ENCODE measurements around the gene COL4A2.

COL4A2 gene

DNA sequence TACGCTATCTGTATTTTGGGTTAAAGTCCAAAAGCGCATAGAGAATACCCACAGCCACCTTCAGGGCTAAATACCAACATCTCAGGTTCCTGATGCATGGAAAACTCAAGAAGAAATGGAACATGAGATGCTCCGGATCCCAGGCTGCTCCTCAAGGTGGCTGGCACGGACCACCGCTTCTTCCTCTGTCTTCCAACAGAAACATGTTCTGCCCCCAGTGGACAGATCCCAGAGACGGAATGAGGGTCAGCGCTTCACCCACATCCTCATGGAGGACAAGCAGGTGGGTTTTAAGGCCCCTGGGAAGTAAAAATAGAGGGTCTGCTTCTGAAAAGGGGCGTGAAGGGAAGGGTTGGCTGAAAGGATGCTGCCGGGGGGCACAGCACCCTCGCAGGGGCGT lies 17.4 kb upstream of the COL4A2 start:
- Histone ChIP-seq H3K27ac (ENCODE audit: extremely low read depth, low read depth, low read length) (no peak overlapping the region), H3K9me3 (ENCODE audit: control insufficient read depth, insufficient read depth, low read depth, low read length) (no peaks in the 10 kb centered on the region), H3K4me1 (ENCODE audit: control insufficient read depth, insufficient read depth, low read length) (no peaks in the 10 kb centered on the region), H3K36me3 (ENCODE audit: control insufficient read depth in 2 of 2, insufficient read depth in 1 of 2, low read length in 2 of 2) (no peaks in the 10 kb centered on the region), H3K4me3 (ENCODE audit: low read depth, low read length) (no peak overlapping the region)
- ChIA-PET CTCF (no interaction called here), POLR2A (no interaction called here)
- no peak for TF ChIP-seq ZNF423 (tag by site-specific recombination; IDR thresholded peaks at IDR 0.05)
- TF ChIP-seq, protein P1, sequence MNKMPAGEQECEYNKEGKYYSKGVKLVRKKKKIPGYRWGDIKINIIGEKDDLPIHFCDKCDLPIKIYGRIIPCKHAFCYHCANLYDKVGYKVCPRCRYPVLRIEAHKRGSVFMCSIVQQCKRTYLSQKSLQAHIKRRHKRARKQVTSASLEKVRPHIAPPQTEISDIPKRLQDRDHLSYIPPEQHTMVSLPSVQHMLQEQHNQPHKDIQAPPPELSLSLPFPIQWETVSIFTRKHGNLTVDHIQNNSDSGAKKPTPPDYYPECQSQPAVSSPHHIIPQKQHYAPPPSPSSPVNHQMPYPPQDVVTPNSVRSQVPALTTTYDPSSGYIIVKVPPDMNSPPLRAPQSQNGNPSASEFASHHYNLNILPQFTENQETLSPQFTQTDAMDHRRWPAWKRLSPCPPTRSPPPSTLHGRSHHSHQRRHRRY (tag by site-specific recombination; IDR thresholded peaks at IDR 0.05), result no peak

DNA sequence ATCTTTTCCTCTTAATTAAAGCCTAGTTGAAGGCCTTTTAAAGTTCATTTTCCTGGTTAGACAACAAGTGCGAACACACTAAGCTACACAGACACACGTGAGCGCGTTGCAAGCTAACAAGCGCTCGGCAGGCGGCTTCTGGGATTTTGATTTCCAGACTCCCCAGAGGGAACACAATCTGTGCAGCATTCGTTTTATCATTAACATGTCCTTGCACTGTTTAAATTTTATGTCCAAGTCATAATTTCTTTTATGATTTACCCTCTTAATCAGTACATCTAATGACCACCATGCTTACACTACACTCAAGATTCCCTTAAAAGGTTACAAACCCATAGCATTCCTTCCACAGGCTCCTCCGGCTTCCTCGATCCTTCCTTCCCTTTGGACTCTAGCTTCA lies 16.9 kb upstream of the COL4A2 start:
- CTCF ChIA-PET, result no interaction called here
- no peaks in the 10 kb centered on the region for H3K36me3 ChIP-seq (ENCODE audit: control insufficient read depth in 2 of 2, insufficient read depth in 1 of 2, low read length in 2 of 2)
- no peak overlapping the region for H3K27ac ChIP-seq (ENCODE audit: extremely low read depth, low read depth, low read length)
- POLR2A ChIA-PET, result no interaction called here
- H3K4me1 ChIP-seq (ENCODE audit: control insufficient read depth, insufficient read depth, low read length), result no peaks in the 10 kb centered on the region
- H3K9me3 ChIP-seq (ENCODE audit: control insufficient read depth, insufficient read depth, low read depth, low read length), result no peaks in the 10 kb centered on the region
- no peak overlapping the region for H3K4me3 ChIP-seq (ENCODE audit: low read depth, low read length)
- TF ChIP-seq ZNF529 (tag by site-specific recombination; IDR thresholded peaks at IDR 0.05; ENCODE audit: insufficient replicate concordance) (no peak), TSHZ1 (tag by site-specific recombination; IDR thresholded peaks at IDR 0.05; ENCODE audit: borderline replicate concordance) (no peak)

DNA sequence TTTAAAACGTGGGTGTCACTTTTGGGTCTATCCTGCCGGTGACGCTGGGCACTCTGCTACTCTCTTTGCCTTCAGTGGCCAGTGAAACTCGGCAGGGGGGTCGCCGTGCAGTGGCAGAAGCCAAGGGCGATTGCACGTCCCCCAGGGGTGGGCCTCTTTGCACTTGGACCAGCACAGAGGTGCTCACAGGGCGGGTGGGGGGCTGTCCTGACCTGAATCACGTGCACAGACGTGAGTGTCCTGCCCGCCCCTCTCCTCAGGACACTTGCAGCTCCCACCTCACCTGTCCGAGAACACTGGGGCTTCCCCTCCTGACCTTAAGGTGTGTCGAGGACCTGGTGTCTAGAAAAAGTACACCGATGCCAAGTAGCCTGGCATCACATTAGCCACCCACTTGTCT lies 16.3 kb upstream of the COL4A2 start:
- CTCF ChIA-PET, result no interaction called here
- no peak overlapping the region for H3K4me3 ChIP-seq (ENCODE audit: low read depth, low read length)

More for the DNA sequence above, 16.3 kb upstream of the COL4A2 start:
- H3K9me3 ChIP-seq (ENCODE audit: control insufficient read depth, insufficient read depth, low read depth, low read length), result no peaks in the 10 kb centered on the region
- no peaks in the 10 kb centered on the region for H3K36me3 ChIP-seq (ENCODE audit: control insufficient read depth in 2 of 2, insufficient read depth in 1 of 2, low read length in 2 of 2)
- no peak overlapping the region for H3K27ac ChIP-seq (ENCODE audit: extremely low read depth, low read depth, low read length)
- H3K4me1 ChIP-seq (ENCODE audit: control insufficient read depth, insufficient read depth, low read length), result no peaks in the 10 kb centered on the region
- POLR2A ChIA-PET, result no interaction called here
- no peak for TF ChIP-seq ZFHX2 (tag by site-specific recombination; conservative IDR thresholded peaks at IDR 0.05)
- no peak for TF ChIP-seq KLF10 (tag by site-specific recombination; IDR thresholded peaks at IDR 0.05)
- TF ChIP-seq SP3 (tag by site-specific recombination; IDR thresholded peaks at IDR 0.05), result no peak
- no peak for TF ChIP-seq ZBTB7A (tag by site-specific recombination; IDR thresholded peaks at IDR 0.05; ENCODE audit: low read depth)
- no peak for TF ChIP-seq ZBTB8A (tag by site-specific recombination; IDR thresholded peaks at IDR 0.05)
- TF ChIP-seq, protein P2, sequence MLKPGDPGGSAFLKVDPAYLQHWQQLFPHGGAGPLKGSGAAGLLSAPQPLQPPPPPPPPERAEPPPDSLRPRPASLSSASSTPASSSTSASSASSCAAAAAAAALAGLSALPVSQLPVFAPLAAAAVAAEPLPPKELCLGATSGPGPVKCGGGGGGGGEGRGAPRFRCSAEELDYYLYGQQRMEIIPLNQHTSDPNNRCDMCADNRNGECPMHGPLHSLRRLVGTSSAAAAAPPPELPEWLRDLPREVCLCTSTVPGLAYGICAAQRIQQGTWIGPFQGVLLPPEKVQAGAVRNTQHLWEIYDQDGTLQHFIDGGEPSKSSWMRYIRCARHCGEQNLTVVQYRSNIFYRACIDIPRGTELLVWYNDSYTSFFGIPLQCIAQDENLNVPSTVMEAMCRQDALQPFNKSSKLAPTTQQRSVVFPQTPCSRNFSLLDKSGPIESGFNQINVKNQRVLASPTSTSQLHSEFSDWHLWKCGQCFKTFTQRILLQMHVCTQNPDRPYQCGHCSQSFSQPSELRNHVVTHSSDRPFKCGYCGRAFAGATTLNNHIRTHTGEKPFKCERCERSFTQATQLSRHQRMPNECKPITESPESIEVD (tag by site-specific recombination; IDR thresholded peaks at IDR 0.05), result no peak
- TF ChIP-seq ZNF266 (tag by site-specific recombination; IDR thresholded peaks at IDR 0.05; ENCODE audit: low read depth), result no peak
- TF ChIP-seq, protein P1 (tag by site-specific recombination; IDR thresholded peaks at IDR 0.05), result no peak
- TF ChIP-seq ZBTB17 (tag by site-specific recombination; IDR thresholded peaks at IDR 0.05), result no peak
- TF ChIP-seq ZNF155 (tag by site-specific recombination; IDR thresholded peaks at IDR 0.05), result no peak
- TF ChIP-seq ZNF146 (tag by site-specific recombination; IDR thresholded peaks at IDR 0.05), result no peak
- no peak for TF ChIP-seq ZBTB48 (tag by site-specific recombination; IDR thresholded peaks at IDR 0.05)
- TF ChIP-seq CTCF (tag by site-specific recombination; IDR thresholded peaks at IDR 0.05), result no peak
